SK-N-SH (cell line): Measurements from ENCODE around the gene TAF4. TPM values are rescaled to one million over a fixed set of nuclear protein-coding genes. Genes with fewer than 3 reads are reported as not detected.

Experiments used
- CTCF ChIA-PET: fragments of 300-600, 350-600 bp; formaldehyde crosslinking; extraction: SDS; loops from one replicate; lab custom pipeline; 2021; lab: Yijun Ruan, JAX
- POLR2A ChIA-PET: fragments of 350-600 bp; sonication (Branson Sonifier 250); formaldehyde crosslinking; extraction: SDS; loops from one replicate; lab custom pipeline; 2020; ENCODE audit warnings: antibody characterized with exemption, inconsistent platforms; lab: Yijun Ruan, JAX
- DNase-seq: peaks from one replicate; pipeline ENCODE4 v3.0.0; 2012
- H2AFZ ChIP-seq: fragments of 200-600 bp; sonication (generic); 2 replicates; pipeline ENCODE4 v1.8.1; 2016; ENCODE audit warnings: antibody characterized with exemption, mild to moderate bottlenecking, low read depth
- H3F3A ChIP-seq: fragments of 200-600 bp; sonication (generic); replicated peaks from 2 replicates; pipeline ENCODE3; 2016; ENCODE audit warnings: antibody characterized with exemption, mild to moderate bottlenecking; ENCODE audit not compliant: insufficient read depth
- H3K27ac ChIP-seq, 2 experiments: fragments of 200-500 bp in 1 of 2; fragments of 200-600 bp in 1 of 2; sonication (Bioruptor generic) in 1 of 2; sonication (generic), shearing (Covaris generic) in 1 of 2; 2 replicates each; pipeline versions ENCODE4 v1.5.1 to v1.6.1; 2014 to 2016; ENCODE audit warnings: low read depth in 2 of 2, inconsistent platforms in 1 of 2, low read length in 1 of 2, mild to moderate bottlenecking in 1 of 2, mixed read lengths in 1 of 2
- H3K27me3 ChIP-seq: fragments of 200-600 bp; sonication (generic), shearing (Covaris generic); 2 replicates; pipeline ENCODE4 v1.6.1; 2016; ENCODE audit warnings: mixed run types; ENCODE audit not compliant: insufficient read depth
- H3K36me3 ChIP-seq, 2 experiments: fragments of 200-500 bp in 1 of 2; fragments of 200-600 bp in 1 of 2; sonication (Bioruptor generic) in 1 of 2; sonication (generic) in 1 of 2; replicated peaks in 1 of 2; 2 replicates each; pipeline versions ENCODE3 to v1.5.1; 2014 to 2016; ENCODE audit warnings: low read length in 1 of 2, mild to moderate bottlenecking in 1 of 2; ENCODE audit not compliant: insufficient read depth in 2 of 2, control insufficient read depth in 1 of 2
- H3K4me1 ChIP-seq, 2 experiments: fragments of 200-500 bp in 1 of 2; fragments of 200-600 bp in 1 of 2; sonication (Bioruptor generic) in 1 of 2; sonication (generic), shearing (Covaris generic) in 1 of 2; 2 replicates each; pipeline versions ENCODE4 v1.5.1 to v1.6.1; 2014 to 2016; ENCODE audit warnings: low read depth in 1 of 2, low read length in 1 of 2, mixed run types in 1 of 2; ENCODE audit not compliant: insufficient read depth in 2 of 2, control insufficient read depth in 1 of 2
- H3K4me2 ChIP-seq: fragments of 200-600 bp; sonication (generic), shearing (Covaris generic); 2 replicates; pipeline ENCODE4 v1.6.1; 2017; ENCODE audit warnings: mixed run types
- H3K4me3 ChIP-seq, 2 experiments: fragments of 200-500 bp in 1 of 2; fragments of 200-600 bp in 1 of 2; sonication (Bioruptor generic) in 1 of 2; sonication (generic), shearing (Covaris generic) in 1 of 2; 2 replicates each; pipeline versions ENCODE4 v1.5.1 to v1.8.1; 2014 to 2016; ENCODE audit warnings: low read depth in 2 of 2, inconsistent platforms in 1 of 2, low read length in 1 of 2, mild to moderate bottlenecking in 1 of 2, mixed read lengths in 1 of 2, moderate library complexity in 1 of 2
- H3K79me2 ChIP-seq: fragments of 200-600 bp; sonication (generic); 2 replicates; pipeline ENCODE4 v1.8.1; 2017; ENCODE audit warnings: mild to moderate bottlenecking; ENCODE audit not compliant: insufficient read depth
- H3K9ac ChIP-seq: fragments of 200-600 bp; sonication (generic); 2 replicates; pipeline ENCODE4 v1.6.1; 2017; ENCODE audit warnings: mixed run types
- H3K9me2 ChIP-seq: fragments of 200-600 bp; sonication (generic); 2 replicates; pipeline ENCODE4 v1.6.1; 2017; ENCODE audit warnings: mixed run types
- H3K9me3 ChIP-seq: fragments of 200-600 bp; sonication (generic); 2 replicates; pipeline ENCODE4 v1.6.1; 2017; ENCODE audit warnings: mixed run types, mild to moderate bottlenecking, moderate library complexity
- H4K20me1 ChIP-seq: fragments of 200-600 bp; sonication (generic); 2 replicates; pipeline ENCODE4 v1.6.1; 2017; ENCODE audit warnings: mild to moderate bottlenecking, mixed run types; ENCODE audit not compliant: insufficient read depth
- FOXJ3 ChIP-seq: sonication (generic); formaldehyde crosslinking; IDR thresholded peaks from 2 replicates; pipeline ENCODE4 v1.5.1; 2020; ENCODE audit warnings: mild to moderate bottlenecking, missing genetic modification reagents
- FOXM1 ChIP-seq: IDR thresholded peaks from 2 replicates; pipeline ENCODE4 v1.4.0; 2012; ENCODE audit warnings: low read depth, mild to moderate bottlenecking
- GABPA ChIP-seq: IDR thresholded peaks from 2 replicates; pipeline ENCODE4 v1.4.0; 2012; ENCODE audit warnings: low read depth, mild to moderate bottlenecking
- GATA2 ChIP-seq: sonication (generic); formaldehyde crosslinking; IDR thresholded peaks from 2 replicates; pipeline ENCODE4 v1.5.0; 2020; ENCODE audit warnings: mild to moderate bottlenecking, missing genetic modification reagents
- MEF2A ChIP-seq: IDR thresholded peaks from 2 replicates; pipeline ENCODE4 v1.4.0; 2012; ENCODE audit warnings: low read depth, borderline replicate concordance
- MXI1 ChIP-seq: IDR thresholded peaks from 2 replicates; pipeline ENCODE4 v1.6.1; 2012; ENCODE audit warnings: mild to moderate bottlenecking, low read depth, low read length, improper control_type of control experiment
- NFIC ChIP-seq: IDR thresholded peaks from 2 replicates; pipeline ENCODE4 v1.4.0; 2012; ENCODE audit warnings: borderline replicate concordance
- POLR2AphosphoS5 ChIP-seq: IDR thresholded peaks from 2 replicates; pipeline ENCODE4 v1.6.1; 2012; ENCODE audit warnings: low read depth, low read length
- REST ChIP-seq: IDR thresholded peaks from 2 replicates; pipeline ENCODE4 v1.6.1; 2012; ENCODE audit warnings: mild to moderate bottlenecking, low read depth, low read length, moderate library complexity
- SIN3A ChIP-seq: IDR thresholded peaks from 2 replicates; pipeline ENCODE4 v1.6.1; 2012; ENCODE audit warnings: low read depth, mild to moderate bottlenecking, low read length, moderate library complexity, borderline replicate concordance
- TCF12 ChIP-seq: IDR thresholded peaks from 2 replicates; pipeline ENCODE4 v1.4.0; 2012
- TEAD4 ChIP-seq: IDR thresholded peaks from 2 replicates; pipeline ENCODE4 v1.4.0; 2012; ENCODE audit warnings: mild to moderate bottlenecking, borderline replicate concordance; ENCODE audit not compliant: insufficient read depth
- USF1 ChIP-seq: IDR thresholded peaks from 2 replicates; pipeline ENCODE4 v1.4.0; 2012; ENCODE audit warnings: low read depth, borderline replicate concordance
- WGBS: methylation state at CpG from one replicate; pipeline ENCODE4 v1.1.6; 2017; ENCODE audit warnings: low lambda C conversion rate; 5-methylcytosine and 5-hydroxymethylcytosine counted together
- polyA plus RNA-seq, 3 experiments: library from polyadenylated mRNA; depleted of rRNA; stranded (reverse); fragments of >200 nt; gene quantifications; 2 replicates each; pipeline ENCODE4 v1.2.3, GENCODE V29; 2012

The TAF4 gene
- polyA plus RNA-seq, 1 of the 3 experiments (the other 2 are of a cell fraction): 4.8 TPM

GRCh38 chr20:61938839-61939690, 126.6 kb downstream of the TAF4 start:
- no peaks in the 10 kb centered on the region for H3K9me3 ChIP-seq
- no peaks in the 10 kb centered on the region for H3K27me3 ChIP-seq
- no peaks in the 10 kb centered on the region for H3K36me3 ChIP-seq
- ChIA-PET CTCF (interaction anchor here (2.1 kb wide), 1 partner anchor 43 kb away, joined by 6 read pairs; no protein-coding TSS in a partner anchor), POLR2A (no interaction called here)
- no peak overlapping the region for H3K4me2 ChIP-seq
- WGBS: 56% methylated on average over 21 of the region's 27 CpGs
- H4K20me1 ChIP-seq: no peaks in the 10 kb centered on the region
- no peak for DNase-seq
- no peak overlapping the region for H2AFZ ChIP-seq
- no peak overlapping the region for H3K9ac ChIP-seq
- H3K4me3 ChIP-seq: no peak overlapping the region
- H3K4me1 ChIP-seq: no peaks in the 10 kb centered on the region
- no peaks in the 10 kb centered on the region for H3F3A ChIP-seq
- H3K27ac ChIP-seq: no peak overlapping the region
- TF ChIP-seq TCF12 (no peak), REST (no peak), TEAD4 (no peak), MEF2A (no peak), POLR2AphosphoS5 (no peak), USF1 (no peak), FOXM1 (no peak), MXI1 (no peak), GABPA (no peak), SIN3A (no peak)
- TF ChIP-seq, all 33 proteins: peak for 0
- H3K79me2 ChIP-seq: no peaks in the 10 kb centered on the region
- H3K9me2 ChIP-seq: no peaks in the 10 kb centered on the region

GRCh38 chr20:61937963-61938838, 127.5 kb downstream of the TAF4 start:
- CTCF ChIA-PET: interaction anchor here (0.7 to 2.1 kb wide), 2 partner anchors 42 to 709 kb away, joined by 3 to 6 read pairs; no protein-coding TSS in a partner anchor
- no peak overlapping the region for H3K9ac ChIP-seq

More at GRCh38 chr20:61937963-61938838, 127.5 kb downstream of the TAF4 start:
- DNase-seq: no peak
- Histone ChIP-seq H3F3A (no peaks in the 10 kb centered on the region), H3K9me2 (no peaks in the 10 kb centered on the region), H3K4me1 (no peaks in the 10 kb centered on the region), H3K27ac (no peak overlapping the region), H3K36me3 (no peaks in the 10 kb centered on the region), H3K4me3 (no peak overlapping the region), H3K79me2 (no peaks in the 10 kb centered on the region), H4K20me1 (no peaks in the 10 kb centered on the region), H2AFZ (no peak overlapping the region), H3K4me2 (no peak overlapping the region), H3K27me3 (no peaks in the 10 kb centered on the region), H3K9me3 (no peaks in the 10 kb centered on the region)
- POLR2A ChIA-PET: no interaction called here
- 54% methylated on average over 16 of the region's 31 CpGs for WGBS
- TF ChIP-seq FOXJ3 (CRISPR knock-in tag) (no peak), NFIC (no peak), GATA2 (CRISPR knock-in tag) (no peak)
